ENCODE results near the gene PTPRK. TPM values are rescaled to one million over a fixed set of nuclear protein-coding genes. Genes with fewer than 3 reads are reported as not detected.

The PTPRK gene
- total RNA-seq, 4 donors from 2014 or later: 7.3 to 22.9 (median 13.0) TPM

DNA sequence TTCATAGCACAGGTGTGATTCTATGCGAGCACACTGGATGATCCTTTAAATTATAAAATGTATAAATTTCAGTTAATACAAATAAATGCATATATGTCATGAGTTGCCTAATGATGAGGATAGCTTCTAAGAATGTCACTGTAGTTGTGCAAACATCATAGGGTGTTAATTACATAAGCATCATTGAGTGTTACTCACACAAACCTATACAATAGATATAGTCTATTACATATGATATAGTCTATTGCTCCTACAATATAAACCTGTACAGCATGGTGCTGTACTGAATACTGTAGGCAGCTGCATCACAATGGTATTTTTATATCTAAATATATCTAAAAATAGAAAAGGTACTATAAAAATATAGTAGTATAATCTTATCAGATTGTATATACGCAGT is 159.0 kb downstream of the PTPRK start:
- H3K4me3 ChIP-seq: no peak overlapping the region
- in situ Hi-C loops (cut with MboI; ENCODE audit: low sequenced_read_pairs in 4 of 4) (no loop called here), intact Hi-C loops (cut with DNase I; ENCODE audit: low total_unique reads) (no loop called here)
- H3K9me3 ChIP-seq: no peaks in the 10 kb centered on the region
- no peaks in the 10 kb centered on the region for H3K27me3 ChIP-seq
- H3K36me3 ChIP-seq: no peaks in the 10 kb centered on the region
- peaks cover 19 to 26% of the 10 kb centered on the region in 2 donors for H3K4me1 ChIP-seq
- no peak for DNase-seq
- ATAC-seq: no peak
- H3K27ac ChIP-seq: no peak overlapping the region
- no peak for TF ChIP-seq POLR2A (IDR thresholded peaks at IDR 0.05)
- TF ChIP-seq, protein P1, sequence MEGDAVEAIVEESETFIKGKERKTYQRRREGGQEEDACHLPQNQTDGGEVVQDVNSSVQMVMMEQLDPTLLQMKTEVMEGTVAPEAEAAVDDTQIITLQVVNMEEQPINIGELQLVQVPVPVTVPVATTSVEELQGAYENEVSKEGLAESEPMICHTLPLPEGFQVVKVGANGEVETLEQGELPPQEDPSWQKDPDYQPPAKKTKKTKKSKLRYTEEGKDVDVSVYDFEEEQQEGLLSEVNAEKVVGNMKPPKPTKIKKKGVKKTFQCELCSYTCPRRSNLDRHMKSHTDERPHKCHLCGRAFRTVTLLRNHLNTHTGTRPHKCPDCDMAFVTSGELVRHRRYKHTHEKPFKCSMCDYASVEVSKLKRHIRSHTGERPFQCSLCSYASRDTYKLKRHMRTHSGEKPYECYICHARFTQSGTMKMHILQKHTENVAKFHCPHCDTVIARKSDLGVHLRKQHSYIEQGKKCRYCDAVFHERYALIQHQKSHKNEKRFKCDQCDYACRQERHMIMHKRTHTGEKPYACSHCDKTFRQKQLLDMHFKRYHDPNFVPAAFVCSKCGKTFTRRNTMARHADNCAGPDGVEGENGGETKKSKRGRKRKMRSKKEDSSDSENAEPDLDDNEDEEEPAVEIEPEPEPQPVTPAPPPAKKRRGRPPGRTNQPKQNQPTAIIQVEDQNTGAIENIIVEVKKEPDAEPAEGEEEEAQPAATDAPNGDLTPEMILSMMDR (IDR thresholded peaks at IDR 0.05 in 4 of 5, conservative IDR thresholded peaks at IDR 0.05 in 1 of 5): no peak

- in situ Hi-C loops (cut with MboI; ENCODE audit: low sequenced_read_pairs in 4 of 4) (no loop called here), intact Hi-C loops (cut with DNase I; ENCODE audit: low total_unique reads) (no loop called here)
- no peaks in the 10 kb centered on the region for H3K36me3 ChIP-seq
- H3K9me3 ChIP-seq: no peaks in the 10 kb centered on the region
- no peak for TF ChIP-seq POLR2A (IDR thresholded peaks at IDR 0.05)
- TF ChIP-seq, protein P1 (IDR thresholded peaks at IDR 0.05 in 4 of 5, conservative IDR thresholded peaks at IDR 0.05 in 1 of 5): no peak
- H3K4me1 ChIP-seq: peaks cover 19 to 26% of the 10 kb centered on the region in 2 donors
- H3K4me3 ChIP-seq: no peak overlapping the region
- ATAC-seq (no peak), DNase-seq (no peak)
- H3K27ac ChIP-seq: peak overlapping the region in 3 of 4 donors; percentile 59 to 77 (median 61)
- no peaks in the 10 kb centered on the region for H3K27me3 ChIP-seq
Measured at GRCh38 chr6:128358244-128358776, 162.1 kb downstream of the PTPRK start.

- no peak for TF ChIP-seq POLR2A (IDR thresholded peaks at IDR 0.05)
- TF ChIP-seq, protein P1 (IDR thresholded peaks at IDR 0.05 in 4 of 5, conservative IDR thresholded peaks at IDR 0.05 in 1 of 5): no peak
- Histone ChIP-seq H3K9me3 (no peaks in the 10 kb centered on the region), H3K27me3 (no peaks in the 10 kb centered on the region), H3K4me3 (peak overlapping the region in 1 of 4 donors; percentile 16), H3K36me3 (no peaks in the 10 kb centered on the region), H3K27ac (peak overlapping the region; percentile 52 to 77 (median 60)), H3K4me1 (peaks cover 19 to 26% of the 10 kb centered on the region in 2 donors)
- DNase-seq: peak; percentile 2 to 12
- ATAC-seq: peak; percentile 92 to 97
- intact Hi-C loops (cut with DNase I; ENCODE audit: low total_unique reads) (no loop called here), in situ Hi-C loops (cut with MboI; ENCODE audit: low sequenced_read_pairs in 4 of 4) (no loop called here)
Measured at GRCh38 chr6:128357392-128358130, 162.8 kb downstream of the PTPRK start.

DNA sequence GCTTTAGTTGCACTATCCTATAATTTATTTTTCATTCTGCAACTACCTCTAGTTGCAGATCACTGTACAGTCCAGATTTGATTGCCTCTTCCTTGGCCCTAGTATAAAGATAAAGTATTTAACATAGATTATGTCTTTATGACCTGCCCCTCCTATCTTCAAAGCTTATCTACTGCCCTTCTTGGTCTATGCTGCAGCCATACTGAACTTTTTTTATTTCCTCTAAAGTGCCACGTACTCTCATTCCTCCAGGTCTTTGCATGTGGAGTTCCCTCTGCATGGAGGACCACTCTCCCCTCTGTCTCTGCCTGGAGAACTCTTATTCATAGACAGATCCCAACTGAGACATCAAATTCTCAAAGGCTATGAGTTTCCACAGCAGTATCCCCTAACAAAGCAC is 168.0 kb downstream of the PTPRK start:
- Histone ChIP-seq H3K36me3 (no peaks in the 10 kb centered on the region), H3K27ac (no peak overlapping the region), H3K27me3 (no peaks in the 10 kb centered on the region), H3K4me3 (no peak overlapping the region), H3K9me3 (no peaks in the 10 kb centered on the region), H3K4me1 (peaks cover 7 to 12% of the 10 kb centered on the region in 2 donors)
- intact Hi-C loops (cut with DNase I; ENCODE audit: low total_unique reads): no loop called here
- no peak for ATAC-seq
- TF ChIP-seq, protein P1 (IDR thresholded peaks at IDR 0.05 in 4 of 5, conservative IDR thresholded peaks at IDR 0.05 in 1 of 5): no peak
- no peak for TF ChIP-seq POLR2A (IDR thresholded peaks at IDR 0.05)
- no peak for DNase-seq
- in situ Hi-C loops (cut with MboI; ENCODE audit: low sequenced_read_pairs in 4 of 4): no loop called here
